K562 (cell line): ENCODE results near the gene NMRAL1. TPM values are rescaled to one million over a fixed set of nuclear protein-coding genes. Genes with fewer than 3 reads are reported as not detected.
A peak's percentile ranks its signal among the peaks of the same experiment; 100 is the strongest.

Experiments
- ARNT ChIP-seq, 2 experiments: fragments of 450-650 bp; IDR thresholded peaks; 2 replicates each; pipeline ENCODE4 v1.6.1; 2016; ENCODE audit warnings: mild to moderate bottlenecking in 1 of 2
- CXXC5 ChIP-seq: fragments of 250-450 bp; sonication (Bioruptor Pico); IDR thresholded peaks from 2 replicates; pipeline ENCODE4 v1.8.0; 2022; ENCODE audit warnings: inconsistent platforms, mild to moderate bottlenecking, moderate library complexity
- ESRRA ChIP-seq: fragments of 450-650 bp; IDR thresholded peaks from 2 replicates; pipeline ENCODE4 v1.6.1; 2014; ENCODE audit warnings: low read depth, mild to moderate bottlenecking, moderate library complexity, borderline replicate concordance
- ETV5 ChIP-seq: sonication (generic); formaldehyde crosslinking; IDR thresholded peaks from 2 replicates; pipeline ENCODE4 v1.4.0; 2020; ENCODE audit warnings: low read depth, mild to moderate bottlenecking, missing genetic modification reagents
- EZH2 ChIP-seq: IDR thresholded peaks from 2 replicates; pipeline ENCODE4 v1.6.1; 2012; ENCODE audit warnings: low read depth, mild to moderate bottlenecking, inconsistent platforms, low read length, borderline replicate concordance
- FOS ChIP-seq: IDR thresholded peaks from 3 replicates; pipeline ENCODE4 v1.6.1; 2011; ENCODE audit not compliant: insufficient read length; ENCODE audit errors: extremely low read depth
- FOXJ2 ChIP-seq: fragments of 200-800 bp; sonication (Bioruptor generic); IDR thresholded peaks from 2 replicates; pipeline ENCODE4 v1.6.1; 2016; ENCODE audit warnings: missing genetic modification characterization, missing compliant biosample characterization
- FOXP1 ChIP-seq: sonication (generic); formaldehyde crosslinking; IDR thresholded peaks from 2 replicates; pipeline ENCODE4 v1.8.0; 2022; ENCODE audit warnings: mild to moderate bottlenecking, missing genetic modification reagents
- FUS ChIP-seq: fragments of 200-400 bp; formaldehyde crosslinking; optimal IDR thresholded peaks from 2 replicates; pipeline ENCODE3; 2017; ENCODE audit warnings: low read depth, low read length
- HDAC3 ChIP-seq: fragments of 450-650 bp; IDR thresholded peaks from 2 replicates; pipeline ENCODE4 v1.6.1; 2018; ENCODE audit warnings: borderline replicate concordance, mild to moderate bottlenecking, moderate library complexity; ENCODE audit not compliant: partially characterized antibody
- ILF3 ChIP-seq: fragments of 450-650 bp; IDR thresholded peaks from 2 replicates; pipeline ENCODE4 v1.6.1; 2018; ENCODE audit warnings: antibody characterized with exemption, mild to moderate bottlenecking, moderate library complexity, borderline replicate concordance
- MCM3 ChIP-seq: fragments of 450-650 bp; IDR thresholded peaks from 2 replicates; pipeline ENCODE4 v1.6.1; 2016
- MTA3 ChIP-seq: fragments of 450-650 bp; formaldehyde crosslinking; IDR thresholded peaks from 2 replicates; pipeline ENCODE4 v1.6.1; 2017; ENCODE audit warnings: mild to moderate bottlenecking, borderline replicate concordance
- NCOA2 ChIP-seq, 2 experiments: fragments of 450-650 bp; IDR thresholded peaks; 2 replicates each; pipeline ENCODE4 v1.6.1; 2018; ENCODE audit warnings: mild to moderate bottlenecking in 2 of 2, moderate library complexity in 1 of 2; ENCODE audit not compliant: partially characterized antibody in 2 of 2
- NFXL1 ChIP-seq: fragments of 450-650 bp; formaldehyde crosslinking; IDR thresholded peaks from 2 replicates; pipeline ENCODE4 v1.4.0; 2021; ENCODE audit warnings: mild to moderate bottlenecking
- NR2C2 ChIP-seq, 2 experiments: fragments of 200-800 bp in 1 of 2; sonication (Bioruptor generic) in 1 of 2; sonication (generic) in 1 of 2; formaldehyde crosslinking in 1 of 2; IDR thresholded peaks; 2 replicates each; pipeline versions ENCODE4 v1.6.1 to v1.8.0; 2016 to 2022; ENCODE audit warnings: mild to moderate bottlenecking in 1 of 2, missing compliant biosample characterization in 1 of 2, missing genetic modification characterization in 1 of 2, missing genetic modification reagents in 1 of 2
- NUFIP1 ChIP-seq: fragments of 450-650 bp; IDR thresholded peaks from 2 replicates; pipeline ENCODE4 v1.6.1; 2018; ENCODE audit not compliant: partially characterized antibody
- OTX1 ChIP-seq: fragments of 450-650 bp; formaldehyde crosslinking; IDR thresholded peaks from 2 replicates; pipeline ENCODE4 v1.4.0; 2022; ENCODE audit warnings: mild to moderate bottlenecking
- POLR3G ChIP-seq: IDR thresholded peaks from 2 replicates; pipeline ENCODE4 v1.6.1; 2011; ENCODE audit not compliant: insufficient read length, insufficient replicate concordance; ENCODE audit errors: extremely low read depth
- PURB ChIP-seq: sonication (generic); formaldehyde crosslinking; IDR thresholded peaks from 2 replicates; pipeline ENCODE4 v1.9.0; 2021; ENCODE audit warnings: low read depth, mild to moderate bottlenecking, missing genetic modification reagents
- RB1 ChIP-seq: fragments of 450-650 bp; IDR thresholded peaks from 2 replicates; pipeline ENCODE4 v1.6.1; 2017; ENCODE audit warnings: low read depth, mild to moderate bottlenecking
- RBM15 ChIP-seq: fragments of 200-400 bp; formaldehyde crosslinking; IDR thresholded peaks from 2 replicates; pipeline ENCODE4 v1.6.1; 2018; ENCODE audit warnings: mild to moderate bottlenecking, low read length, moderate library complexity; ENCODE audit not compliant: insufficient read depth
- SIX5 ChIP-seq, 2 experiments: IDR thresholded peaks; 2 replicates each; pipeline ENCODE4 v1.6.1; 2011; ENCODE audit warnings: low read length in 2 of 2, borderline replicate concordance in 1 of 2, low read depth in 1 of 2, mild to moderate bottlenecking in 1 of 2, moderate library complexity in 1 of 2; ENCODE audit not compliant: insufficient read depth in 1 of 2
- TAF1 ChIP-seq: IDR thresholded peaks from 2 replicates; pipeline ENCODE4 v1.6.1; 2011; ENCODE audit warnings: mild to moderate bottlenecking, low read length, moderate library complexity; ENCODE audit not compliant: insufficient read depth, control insufficient read depth, severe bottlenecking; ENCODE audit errors: extremely low read depth
- TAF15 ChIP-seq: fragments of 200-400 bp; formaldehyde crosslinking; IDR thresholded peaks from 2 replicates; pipeline ENCODE4 v1.6.1; 2017; ENCODE audit warnings: mild to moderate bottlenecking, low read depth, low read length, moderate library complexity
- TGIF2 ChIP-seq: sonication (generic); formaldehyde crosslinking; IDR thresholded peaks from 2 replicates; pipeline ENCODE4 v1.8.1; 2022; ENCODE audit warnings: mild to moderate bottlenecking, missing genetic modification reagents, moderate library complexity
- ZFP36 ChIP-seq: fragments of 150-350 bp; IDR thresholded peaks from 2 replicates; pipeline ENCODE4 v1.6.1; 2018; ENCODE audit warnings: low read length, low read depth; ENCODE audit not compliant: partially characterized antibody
- ZFX ChIP-seq: sonication (generic); formaldehyde crosslinking; IDR thresholded peaks from 2 replicates; pipeline ENCODE4 v1.8.0; 2022; ENCODE audit warnings: mild to moderate bottlenecking, missing genetic modification reagents, moderate library complexity
- ZNF280B ChIP-seq: fragments of 250-450 bp; sonication (Bioruptor Pico); IDR thresholded peaks from 2 replicates; pipeline ENCODE4 v1.5.1; 2021; ENCODE audit warnings: mild to moderate bottlenecking
- polyA plus RNA-seq, 8 experiments: library from polyadenylated mRNA; depleted of rRNA in 4 of 8; stranded (reverse) in 5 of 8; unstranded in 3 of 8; fragments of >200 nt; fragmentation: Nextera tagmentation in 2 of 8; fragmentation: Illumina TruSeq in 1 of 8; extraction: Ambion mirVana in 2 of 8; extraction: Trizol in 1 of 8; gene quantifications; 2 replicates each; pipeline versions ENCODE4 v1.2.1 to v1.2.3, GENCODE V29; 2011 to 2014; ENCODE audit warnings: inconsistent platforms in 1 of 8, missing spikeins in 1 of 8
- total RNA-seq, 7 experiments: library from RNA; depleted of rRNA in 6 of 7; stranded (reverse); fragments of >200 nt in 6 of 7; fragmentation: Illumina TruSeq in 2 of 7; extraction: Trizol in 2 of 7; gene quantifications; 2 replicates each; pipeline versions ENCODE4 v1.2.1 to v1.2.3, GENCODE V29; 2011 to 2021; ENCODE audit warnings: low replicate concordance in 1 of 7
- TF ChIP-seq, protein P1 (sequence below): sonication (generic); formaldehyde crosslinking; IDR thresholded peaks from 2 replicates; pipeline ENCODE4 v1.9.0; 2022; ENCODE audit warnings: mild to moderate bottlenecking, missing genetic modification reagents

Gene NMRAL1
- total and polyA plus RNA-seq, 9 of the 15 experiments (the other 6 are each of a cell fraction or from before 2014, with no cell fraction given): 6.3 to 116 (median 63.2) TPM

DNA sequence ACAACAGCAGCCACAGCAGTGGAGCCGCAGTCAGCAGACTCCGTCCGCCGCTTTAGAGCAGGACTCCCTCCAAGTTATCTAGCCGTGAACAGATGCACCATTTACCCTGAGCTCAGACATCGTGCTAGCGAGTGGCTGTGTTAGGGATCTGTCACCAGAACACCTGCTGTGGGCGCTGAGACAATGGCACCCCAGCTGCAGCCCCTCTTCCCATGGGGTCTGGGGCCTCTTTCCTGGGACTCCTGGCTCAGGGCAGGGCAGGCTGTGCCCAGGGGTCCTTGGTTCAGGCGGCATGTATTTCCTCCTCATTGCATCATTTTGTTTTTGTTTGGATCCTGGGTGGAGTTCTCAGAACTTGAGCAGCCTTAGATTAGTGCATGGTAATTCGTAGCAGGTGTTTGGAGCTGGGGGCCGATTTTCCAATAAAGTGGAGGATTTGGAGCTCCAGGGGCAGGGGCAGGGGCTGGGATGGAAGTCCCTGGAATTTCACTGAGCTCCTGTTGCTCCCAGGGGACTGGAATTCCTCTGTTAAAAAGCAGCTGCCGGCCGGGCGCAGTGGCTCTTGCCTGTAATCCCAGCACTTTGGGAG is 23.4 kb downstream of the NMRAL1 start (continued):
- no peak for TF ChIP-seq MCM3
- TF ChIP-seq FUS: no peak
- TF ChIP-seq ZFP36: no peak
- TF ChIP-seq OTX1 (CRISPR knock-in tag): no peak
- TF ChIP-seq NCOA2 (IDR thresholded peaks at IDR 0.05; ENCODE audit: partially characterized antibody in 2 of 2): no peak
- TF ChIP-seq SIX5 (IDR thresholded peaks at IDR 0.05; ENCODE audit: borderline replicate concordance in 1 of 2, insufficient read depth in 1 of 2, low read depth in 1 of 2, low read length in 2 of 2): no peak
- no peak for TF ChIP-seq ESRRA
- TF ChIP-seq CXXC5 (CRISPR knock-in tag): peak; percentile 95
- no peak for TF ChIP-seq TAF1
- no peak for TF ChIP-seq NUFIP1
- TF ChIP-seq ZNF280B (CRISPR knock-in tag): no peak
- no peak for TF ChIP-seq NR2C2 (CRISPR knock-in tag; IDR thresholded peaks at IDR 0.05)
- peak; percentile 69; the same call in 1 of the 2 replicates for TF ChIP-seq NR2C2 (tag; IDR thresholded peaks at IDR 0.05)
- TF ChIP-seq, protein P1, sequence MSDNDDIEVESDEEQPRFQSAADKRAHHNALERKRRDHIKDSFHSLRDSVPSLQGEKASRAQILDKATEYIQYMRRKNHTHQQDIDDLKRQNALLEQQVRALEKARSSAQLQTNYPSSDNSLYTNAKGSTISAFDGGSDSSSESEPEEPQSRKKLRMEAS (CRISPR knock-in tag): no peak
- TF ChIP-seq TGIF2 (CRISPR knock-in tag): no peak
- no peak for TF ChIP-seq RB1
- no peak for TF ChIP-seq FOXP1 (CRISPR knock-in tag)
- peak; percentile 50; the same call in 1 of the 2 replicates for TF ChIP-seq MTA3
- no peak for TF ChIP-seq ETV5 (CRISPR knock-in tag)
- TF ChIP-seq ZFX: no peak
- no peak for TF ChIP-seq POLR3G
- no peak for TF ChIP-seq TAF15
- TF ChIP-seq PURB (CRISPR knock-in tag): no peak
- peak; percentile 80; the same call in 1 of the 2 replicates for TF ChIP-seq FOXJ2
- TF ChIP-seq ILF3: no peak
- no peak for TF ChIP-seq RBM15
- no peak for TF ChIP-seq EZH2
- no peak for TF ChIP-seq FOS
- TF ChIP-seq NFXL1 (CRISPR knock-in tag): peak; percentile 78; the same call in 1 of the 2 replicates
- no peak for TF ChIP-seq HDAC3
- no peak for TF ChIP-seq ARNT (IDR thresholded peaks at IDR 0.05)
